G401.6 (cell line): ENCODE measurements around the gene NFKBIB.
"Not testable (repeated sequence)": the region's sequence is repeated elsewhere in the genome, so short reads cannot be mapped to it uniquely, and the experiment has no call there.

Experiments used
- FAIRE-seq: peaks from 2 replicates; lab custom pipeline; 2012; peaks lifted over from hg19 to GRCh38; lab: Jason Lieb, UNC

Gene NFKBIB

DNA sequence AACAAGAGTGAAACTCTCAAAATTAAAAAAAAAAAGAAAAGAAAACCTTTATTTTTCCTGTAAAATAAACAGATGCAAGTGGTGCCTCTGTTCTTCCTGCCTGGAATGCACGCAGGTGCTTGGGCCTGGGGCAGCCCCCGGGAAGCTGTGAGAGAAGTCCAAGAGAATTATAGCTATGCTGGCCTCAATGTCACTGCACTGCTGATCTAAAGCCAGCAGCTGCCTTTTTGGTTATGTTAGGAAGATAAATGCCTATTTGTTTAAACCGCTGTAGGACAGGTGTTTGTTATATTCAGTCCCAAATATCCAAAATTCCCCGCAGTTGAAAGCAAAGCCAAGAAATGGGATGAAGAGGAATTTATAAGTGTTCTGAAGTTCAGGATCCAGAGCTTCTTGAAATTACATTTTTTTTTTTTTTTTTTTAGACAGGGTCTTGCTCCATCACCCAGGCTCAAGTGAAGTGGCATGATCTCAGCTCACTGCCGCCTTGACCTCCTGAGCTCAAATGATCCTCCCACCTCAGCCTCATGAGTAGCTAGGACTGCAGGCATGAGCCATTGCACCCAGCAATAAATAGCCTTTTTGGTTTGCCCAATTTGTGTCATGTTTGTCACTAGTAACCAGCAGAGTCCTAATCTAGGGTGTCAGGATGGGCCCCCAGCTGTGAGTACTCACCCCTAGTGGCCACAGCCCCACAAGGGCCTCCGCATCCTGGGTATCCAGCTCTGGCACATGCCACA is 23.9 kb upstream of the NFKBIB start:
- no peak for FAIRE-seq

DNA sequence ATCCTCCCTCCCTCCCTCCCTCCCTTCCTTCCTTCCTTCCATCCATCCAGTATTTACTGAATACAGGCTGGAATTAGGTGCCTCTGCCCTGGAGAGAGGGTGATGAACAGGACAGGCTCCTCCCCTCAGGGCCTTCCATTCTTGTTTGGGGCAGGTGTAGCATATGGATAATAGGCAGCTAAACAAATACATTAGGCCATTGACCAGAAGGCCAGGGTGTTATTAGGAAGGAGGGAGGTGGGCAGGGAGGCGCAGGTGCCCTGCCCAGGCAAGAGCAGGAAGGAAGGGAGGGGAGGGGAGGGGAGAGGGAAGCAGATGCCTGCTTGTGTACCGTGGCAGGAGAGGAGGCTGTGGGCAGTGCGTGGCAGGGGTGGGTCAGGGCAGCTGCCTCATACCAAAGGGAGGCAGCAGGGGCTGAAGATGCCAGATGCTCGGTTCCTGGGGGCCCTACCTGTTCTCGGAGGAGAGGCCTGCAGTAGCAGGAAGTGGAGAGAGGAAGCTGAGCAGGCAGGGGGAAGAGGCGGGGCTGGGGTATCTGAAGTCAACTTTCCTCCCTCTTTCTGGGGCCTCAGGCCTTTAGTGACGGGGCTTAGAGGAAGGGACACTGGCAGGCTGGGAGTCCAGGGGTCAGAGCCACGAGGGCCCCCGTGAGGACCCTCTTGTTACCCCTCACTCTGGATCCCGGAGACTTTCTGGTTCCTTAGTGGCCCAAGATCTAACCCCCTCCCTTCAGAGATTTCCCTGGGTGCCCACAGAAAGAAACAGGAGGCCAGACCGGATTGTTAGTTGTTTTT is 21.8 kb upstream of the NFKBIB start, which contains the start of gene RINL:
Gene RINL (minus strand): TSS at position 495 of the 794 bp plus-strand sequence. CDS start 1,533 bp downstream, outside the sequence.
- no peak for FAIRE-seq

DNA sequence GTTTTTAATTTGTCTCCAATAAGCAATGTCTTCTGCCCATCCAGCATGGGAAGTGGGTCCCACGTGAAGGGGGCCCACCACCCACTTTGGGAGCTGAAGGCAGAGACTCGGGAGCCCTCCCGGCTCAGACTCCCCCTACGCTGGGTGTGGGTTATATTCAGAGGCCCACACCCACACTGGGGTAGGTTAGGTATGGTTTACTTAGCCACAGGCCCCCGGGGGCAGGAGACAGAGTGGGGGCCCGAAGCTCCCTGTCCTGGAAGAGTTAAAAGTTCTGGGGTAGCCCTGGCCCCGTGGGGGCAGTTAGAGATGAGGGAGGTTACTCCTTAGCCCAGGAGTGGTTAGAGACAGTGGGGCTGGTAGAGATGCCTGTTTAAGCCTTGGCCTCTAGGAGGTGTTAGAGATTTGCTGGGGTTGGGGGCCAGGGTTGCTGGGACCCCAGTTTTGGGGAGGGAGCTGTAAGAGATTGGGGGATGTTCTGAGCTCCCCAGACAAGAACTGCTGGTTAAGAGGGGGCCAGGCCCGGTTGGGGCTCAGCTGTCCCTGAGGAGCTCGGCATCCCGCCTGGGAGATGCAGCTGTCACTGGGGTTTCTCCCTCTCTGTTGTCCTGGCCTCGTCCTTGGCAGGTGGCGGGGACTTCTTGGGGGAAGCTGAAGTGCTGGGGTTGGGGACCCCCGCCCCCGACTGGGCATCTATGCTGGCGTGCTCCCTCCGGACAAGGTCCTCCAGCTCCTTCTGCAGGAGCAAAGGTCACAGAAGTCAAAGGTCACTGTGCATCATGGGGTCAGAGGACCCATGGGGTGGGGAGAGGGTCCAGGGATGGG is 21.0 kb upstream of the NFKBIB start:
- no peak for FAIRE-seq

DNA sequence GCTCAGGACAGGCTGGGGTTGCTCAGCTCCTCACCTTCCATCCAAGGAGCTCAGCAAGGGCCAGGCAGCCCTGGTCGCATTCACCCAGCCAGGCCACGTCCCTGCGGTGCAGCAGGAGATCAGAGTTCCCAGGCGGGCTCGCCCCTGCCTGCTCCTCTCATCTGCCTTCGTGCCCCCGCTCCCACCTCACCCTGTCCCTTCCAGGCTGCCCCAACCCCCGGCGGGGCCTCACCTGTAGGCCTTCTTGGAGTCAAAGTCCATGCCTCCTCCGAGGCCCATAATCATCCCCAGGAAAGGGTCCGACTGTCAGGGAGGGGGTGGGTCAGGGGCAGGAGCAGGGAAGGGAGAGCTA is 20.4 kb upstream of the NFKBIB start:
- FAIRE-seq = no peak

DNA sequence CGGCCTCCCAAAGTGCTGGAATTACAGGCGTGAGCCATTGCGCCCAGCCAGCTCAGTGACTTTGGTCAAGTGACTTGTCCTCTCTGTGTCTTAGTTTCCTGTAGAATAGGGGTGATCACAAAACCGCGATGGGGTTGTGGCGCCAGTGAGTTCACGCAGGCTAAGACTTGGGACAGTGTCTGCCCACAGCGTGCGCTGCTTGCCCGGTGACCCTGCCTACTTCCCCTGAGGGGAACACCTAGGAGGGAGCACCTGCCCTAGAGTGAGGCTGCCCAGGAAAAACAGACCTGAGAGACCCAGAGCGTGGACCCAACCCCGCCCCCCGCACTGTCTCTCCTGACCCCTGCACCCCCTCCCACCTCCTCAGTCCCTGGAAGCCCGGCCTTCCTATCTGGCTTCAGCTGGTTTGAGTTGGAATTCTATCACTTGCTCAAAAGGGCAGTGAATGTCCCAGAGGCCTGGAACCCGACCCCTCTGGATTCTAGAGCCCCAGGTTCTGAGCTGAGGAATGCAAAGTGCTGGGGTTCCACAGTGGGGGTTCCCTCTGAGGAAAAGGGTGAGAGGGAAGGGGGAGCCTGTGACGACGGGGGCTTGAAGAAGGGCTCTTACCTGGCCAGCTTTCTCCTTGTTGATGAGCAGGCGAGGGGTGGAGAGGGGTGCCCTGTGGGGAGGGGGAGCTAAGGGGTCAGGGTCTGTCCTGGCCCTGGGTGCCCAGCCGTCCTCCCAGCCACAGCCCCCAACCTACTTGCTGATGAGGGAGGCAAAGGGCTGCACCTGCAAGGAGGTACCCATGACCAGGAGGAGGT is 19.5 kb upstream of the NFKBIB start:
- no peak for FAIRE-seq

DNA sequence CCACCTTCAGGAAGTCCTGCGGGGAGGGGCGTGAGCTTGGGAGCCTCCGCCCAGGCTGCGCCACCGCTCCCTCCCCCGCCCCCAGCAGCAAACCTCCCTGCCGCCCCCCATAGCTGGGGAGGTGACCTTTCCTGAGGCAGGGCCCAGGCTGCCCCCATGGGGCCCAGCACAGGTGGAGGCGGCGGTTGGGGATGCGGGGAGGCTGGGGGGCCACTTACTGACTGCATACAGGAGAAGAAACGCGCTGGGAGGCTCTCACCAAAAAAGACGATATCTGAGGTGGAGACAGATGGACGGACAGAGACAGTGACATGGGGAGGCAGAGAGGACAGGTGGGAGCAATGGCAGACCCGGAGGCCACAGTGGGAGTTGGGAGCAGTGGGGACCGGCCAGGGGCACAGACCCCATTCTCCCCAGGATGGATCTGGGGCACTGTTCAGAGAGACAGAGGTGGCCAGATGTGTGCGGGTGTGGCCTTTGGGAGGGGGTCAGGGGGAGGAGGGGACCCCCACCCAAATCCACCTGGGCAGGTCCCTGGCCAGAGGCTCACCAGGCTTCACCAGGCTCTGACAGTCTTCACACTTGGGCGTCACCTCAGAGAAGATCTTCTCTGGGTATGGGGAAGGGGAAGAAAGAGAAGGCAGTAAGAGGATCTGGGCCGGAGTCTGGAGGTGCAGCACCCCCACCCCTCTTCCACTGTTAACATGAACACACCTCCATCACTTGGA is 18.7 kb upstream of the NFKBIB start:
- no peak for FAIRE-seq

DNA sequence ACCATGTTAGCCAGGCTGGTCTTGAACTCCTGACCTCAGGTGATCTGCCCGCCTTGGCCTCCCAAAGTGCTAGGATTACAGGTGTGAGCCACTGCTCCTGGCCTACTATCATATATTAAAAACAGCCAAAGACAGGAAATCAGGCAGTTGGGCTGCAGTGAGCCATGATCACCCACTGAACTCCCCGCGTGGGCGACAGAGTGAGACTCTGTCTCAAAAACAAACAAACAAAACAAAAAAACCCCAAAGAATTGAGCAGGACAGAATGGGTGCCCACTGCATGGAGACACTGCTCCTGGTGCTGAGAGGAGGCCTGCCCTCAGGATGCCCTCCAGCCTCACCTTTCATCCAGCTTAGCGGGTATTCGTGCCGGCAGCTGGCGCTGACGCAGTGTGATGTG is 16.5 kb upstream of the NFKBIB start:
- FAIRE-seq = no peak

DNA sequence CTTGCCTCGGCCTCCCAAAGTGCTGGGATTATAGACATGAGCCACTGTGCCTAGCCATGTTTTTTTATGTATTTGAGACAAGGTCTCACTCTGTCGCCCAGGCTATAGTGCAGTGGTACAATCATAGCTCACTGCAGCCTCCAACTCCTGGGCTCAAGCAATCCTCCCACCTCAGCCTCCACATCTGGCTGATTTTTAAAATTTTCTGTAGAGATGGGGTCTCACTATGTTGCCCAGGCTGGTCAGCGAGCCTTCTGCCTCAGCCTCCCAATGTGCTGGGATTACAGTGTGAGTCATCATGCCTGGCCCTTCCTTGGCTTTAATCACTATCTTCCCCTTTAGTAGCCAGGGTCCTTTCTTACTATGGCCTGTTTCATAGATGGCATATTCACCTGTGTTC is 15.1 kb upstream of the NFKBIB start:
- FAIRE-seq = not testable (repeated sequence)

DNA sequence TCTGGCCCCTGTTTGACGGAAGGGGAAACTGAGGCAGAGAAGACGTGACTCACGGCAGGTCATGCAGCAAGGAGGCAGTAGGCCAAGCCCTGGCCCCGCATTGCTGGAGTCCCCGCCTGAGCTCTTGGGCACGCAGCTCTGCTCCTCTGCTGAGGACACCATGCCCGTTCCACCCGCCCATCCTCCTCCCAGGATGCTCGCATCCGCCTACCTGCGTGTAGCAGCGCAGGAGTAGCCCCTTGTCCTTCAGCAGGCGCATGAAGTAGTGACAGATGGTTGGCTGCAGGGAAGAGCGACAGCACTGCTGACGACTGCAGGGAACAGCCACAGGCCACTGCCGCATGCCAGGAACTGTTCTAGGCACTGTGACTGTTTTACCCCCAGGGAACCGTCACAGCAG is 10.9 kb upstream of the NFKBIB start:
- FAIRE-seq = no peak

DNA sequence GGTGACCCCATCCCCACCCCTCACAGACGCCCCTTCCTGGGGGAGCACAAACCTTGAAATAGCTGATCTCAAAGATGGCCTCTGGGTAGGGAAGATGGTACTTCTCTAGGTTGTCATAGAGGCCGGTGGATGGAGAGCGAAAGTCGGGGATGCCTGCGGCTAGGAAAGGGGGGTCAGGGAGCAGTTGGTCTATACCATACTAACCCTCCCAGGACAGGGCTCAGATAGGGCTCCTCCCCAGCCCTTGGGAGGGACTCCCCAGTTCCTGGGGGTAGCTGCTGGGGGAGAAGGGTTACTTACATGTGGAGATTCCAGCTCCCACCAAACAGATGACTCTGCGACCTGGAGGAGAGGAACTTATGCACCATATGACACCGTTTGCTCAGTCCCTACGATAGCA is 10.0 kb upstream of the NFKBIB start:
- no peak for FAIRE-seq

DNA sequence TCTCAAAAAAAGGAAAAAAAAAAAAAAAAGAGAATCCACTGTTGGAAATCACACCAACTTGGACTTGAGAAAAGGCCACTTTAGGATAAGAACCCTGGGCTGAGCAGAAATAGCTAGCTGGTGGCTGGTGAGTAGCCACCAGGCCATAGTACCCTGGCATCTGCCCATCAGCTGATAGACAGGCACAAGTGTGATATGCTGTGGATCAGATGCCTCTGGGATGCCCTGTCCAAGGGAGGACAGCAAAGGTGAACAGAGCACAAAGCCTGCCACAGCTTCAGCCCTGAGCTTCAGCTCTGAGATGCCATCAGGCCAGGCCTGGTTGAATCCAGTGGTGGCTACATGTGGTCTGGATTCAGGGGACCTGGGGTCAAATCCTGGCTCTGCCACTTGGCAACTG is 9.1 kb upstream of the NFKBIB start:
- FAIRE-seq = no peak

DNA sequence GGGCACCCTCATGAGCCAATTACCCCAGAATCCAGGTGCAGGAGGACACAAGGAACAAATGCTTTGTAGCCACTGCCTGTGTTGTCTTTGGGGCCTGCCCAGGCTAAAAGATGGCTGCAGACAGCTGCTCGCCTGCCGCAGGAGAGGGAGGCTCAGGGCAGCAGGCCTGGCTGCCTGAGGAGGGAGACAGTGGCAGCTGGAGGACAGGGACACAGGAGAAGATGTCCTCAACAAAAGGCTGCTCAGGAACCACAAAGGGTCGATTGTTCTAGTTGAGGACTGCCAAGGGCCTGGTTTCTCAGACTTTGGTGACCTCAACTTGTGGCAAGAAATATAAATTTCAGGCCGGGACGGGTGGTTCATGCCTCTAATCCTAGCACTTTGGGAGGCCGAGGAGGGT is 8.0 kb upstream of the NFKBIB start:
- no peak for FAIRE-seq

DNA sequence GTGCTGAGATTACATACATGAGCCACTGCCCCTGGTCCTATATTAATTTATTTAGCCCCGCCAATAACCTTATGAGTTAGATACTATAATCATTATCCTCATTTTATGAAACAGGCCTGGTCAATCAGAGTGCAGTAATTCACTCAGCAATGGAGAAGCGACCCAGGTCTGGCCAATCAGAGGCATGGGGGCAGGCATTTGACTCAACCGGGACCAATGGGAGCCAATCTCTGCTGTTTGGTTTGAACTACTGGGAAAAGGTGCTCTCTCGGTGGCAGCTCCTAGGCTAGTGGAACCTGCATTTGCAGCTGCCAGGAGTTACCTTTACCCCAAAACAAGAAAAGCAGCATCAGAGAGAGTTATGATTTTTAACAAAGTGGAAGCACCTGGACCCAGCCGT is 6.9 kb upstream of the NFKBIB start:
- no peak for FAIRE-seq

DNA sequence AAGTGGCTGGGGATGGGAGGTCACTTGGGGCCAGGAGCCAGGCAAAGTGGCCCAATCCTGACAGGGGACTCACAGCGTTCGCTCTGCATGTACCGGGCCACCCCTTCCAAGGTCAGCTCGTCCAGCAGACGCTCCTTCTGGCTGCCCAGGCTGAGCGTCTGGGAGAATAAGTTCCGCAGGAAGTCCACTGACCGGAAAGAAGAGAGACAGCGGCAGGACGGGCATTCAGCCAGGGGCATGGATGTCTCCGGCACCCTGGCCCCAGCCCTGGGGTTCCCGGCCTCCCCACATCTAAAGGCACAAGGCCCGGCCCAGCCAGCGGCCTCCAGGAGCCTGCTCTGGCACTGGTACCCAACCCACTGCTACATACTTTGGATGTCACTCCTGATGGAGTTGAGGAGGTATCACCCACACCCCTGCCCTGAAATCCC is 6.4 kb upstream of the NFKBIB start:
- FAIRE-seq = no peak

DNA sequence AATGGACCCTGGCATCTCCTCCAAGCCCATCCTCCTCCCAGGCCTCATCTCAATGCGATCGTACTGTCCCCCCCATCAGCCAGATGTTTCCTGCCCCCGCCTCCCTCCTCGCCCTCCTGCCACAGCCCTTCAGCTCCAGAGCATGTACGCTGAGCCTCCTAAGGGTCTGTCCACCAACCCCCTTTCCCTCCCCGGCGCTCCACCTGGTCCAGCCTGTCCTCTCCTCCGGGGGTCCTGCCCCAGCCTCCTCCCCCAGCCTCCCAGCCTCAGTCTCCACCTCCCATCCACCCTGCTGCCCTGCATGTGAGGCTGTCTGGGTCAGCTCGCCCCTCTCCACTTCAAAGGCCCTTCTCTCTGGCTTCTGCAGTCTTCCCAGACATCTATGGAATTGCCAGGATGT is 4.8 kb upstream of the NFKBIB start:
- FAIRE-seq = no peak

DNA sequence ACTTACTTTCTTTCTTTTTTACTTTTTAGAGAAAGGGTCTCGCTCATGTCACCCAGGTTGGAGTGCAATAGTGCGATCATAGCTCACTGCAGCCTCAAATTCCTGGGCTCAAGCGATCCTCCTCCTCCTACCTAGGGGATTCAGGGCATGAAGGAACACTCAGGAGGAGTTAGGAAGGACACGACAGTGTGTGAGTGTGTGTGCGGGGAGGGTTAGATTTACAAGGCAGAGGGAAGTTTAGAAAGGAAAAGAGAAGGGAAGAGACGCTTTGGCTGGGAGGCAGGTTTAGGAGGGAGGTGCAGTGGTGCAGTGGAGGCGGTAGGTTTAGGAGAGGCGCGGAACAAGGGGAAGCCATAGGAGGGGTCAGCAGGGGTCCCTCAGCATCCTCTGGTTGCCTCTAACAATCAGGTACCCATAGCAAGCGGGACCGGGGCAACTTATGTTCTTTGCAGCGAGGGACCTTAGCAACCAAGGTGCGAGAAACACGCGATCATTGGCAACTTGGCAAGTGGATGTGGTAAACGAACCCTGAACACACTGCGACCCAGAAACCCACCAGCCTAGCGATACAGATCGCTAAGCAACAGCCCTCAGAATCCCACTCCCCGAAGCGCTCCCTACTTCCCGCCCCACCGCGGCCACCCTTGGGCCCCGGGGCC is 852 bp upstream of the NFKBIB start:
- no peak for FAIRE-seq

DNA sequence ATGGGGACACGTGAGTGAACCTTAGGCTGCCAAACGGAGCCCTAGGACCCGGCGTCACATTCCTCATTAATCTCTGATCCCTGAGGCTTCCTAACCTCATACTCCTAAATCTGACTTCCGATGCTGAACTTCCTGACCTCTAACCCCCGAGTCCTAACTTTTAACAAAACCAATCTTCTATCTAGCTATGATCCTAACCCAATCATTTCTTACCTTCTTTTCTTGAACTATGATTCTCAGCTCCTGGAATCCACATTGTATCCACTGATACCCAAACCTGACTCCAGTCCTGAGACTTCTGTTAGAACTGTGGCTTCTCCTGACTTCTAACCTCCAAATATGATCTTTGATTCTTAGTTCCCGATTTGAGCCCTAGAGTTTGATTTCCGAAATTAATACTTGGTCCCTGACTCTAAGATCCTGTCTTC is 447 bp downstream of the NFKBIB start:
- peak; percentile 6 for FAIRE-seq

DNA sequence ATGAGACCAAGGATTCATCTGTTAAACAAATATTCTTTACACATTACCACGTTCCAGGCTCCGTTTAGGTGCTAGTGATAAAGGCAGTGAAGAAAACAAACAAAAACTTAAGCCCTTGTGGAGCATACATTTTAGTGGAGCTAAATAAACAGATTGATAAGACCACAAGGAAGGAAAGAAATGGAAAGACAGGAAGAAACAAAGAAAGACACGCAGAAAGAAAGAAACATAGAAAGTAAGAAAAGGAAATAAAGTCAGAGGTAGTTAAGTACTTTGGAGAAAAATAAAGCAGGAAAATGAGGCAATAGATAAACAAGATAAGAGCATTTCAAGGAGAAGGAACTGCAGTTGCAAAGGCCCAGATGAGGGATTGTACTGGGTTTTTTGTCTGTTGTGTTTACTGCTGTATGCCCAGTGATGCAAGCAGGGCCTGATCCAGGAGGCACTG is 998 bp downstream of the NFKBIB start:
- FAIRE-seq = no peak

DNA sequence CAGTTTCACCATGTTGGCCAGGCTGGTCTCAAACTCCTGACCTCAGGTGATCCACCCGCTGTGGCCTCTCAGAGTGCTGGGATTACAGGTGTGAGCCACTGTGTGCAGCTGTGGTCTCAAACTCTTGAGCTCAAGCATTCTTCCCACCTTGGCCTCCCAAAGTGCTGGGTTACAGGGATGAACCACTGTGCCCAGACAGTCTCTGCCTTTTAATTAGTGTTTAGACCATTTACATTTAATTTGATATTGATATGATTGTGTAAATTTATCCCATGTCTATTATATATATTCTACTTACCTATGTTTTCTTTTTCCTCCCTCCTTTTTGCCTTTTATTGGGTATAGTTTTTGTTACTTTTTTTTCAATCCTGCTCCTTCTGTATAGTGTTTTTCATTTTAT is 1.9 kb downstream of the NFKBIB start:
- FAIRE-seq = no peak
